MCF 10A (cell line): ENCODE results near the gene MORN1. TPM values are rescaled to one million over a fixed set of nuclear protein-coding genes. Genes with fewer than 3 reads are reported as not detected.

Experiments used
- BruUV-seq: library from RNA; stranded (reverse); fragments of 400-500 nt; replicated peaks from 2 replicates; lab custom pipeline; 2021; lab: Mats Ljungman, UMichigan
- CTCF ChIA-PET: fragments of 300-600 bp; sonication (Branson Sonifier 250); formaldehyde crosslinking; extraction: SDS; loops from one replicate; lab custom pipeline; 2021; ENCODE audit warnings: antibody characterized with exemption, inconsistent platforms; lab: Yijun Ruan, JAX
- POLR2A ChIA-PET: fragments of 300-600, 350-650 bp; sonication (Branson Sonifier 250); formaldehyde crosslinking; extraction: SDS; loops from one replicate; lab custom pipeline; 2020; ENCODE audit warnings: antibody characterized with exemption, inconsistent platforms; lab: Yijun Ruan, JAX
- DNase-seq: peaks from one replicate; pipeline ENCODE4 v3.0.0-alpha.2; 2018; ENCODE audit not compliant: unreplicated experiment
- H3K27ac Mint-ChIP-seq: one replicate; pipeline ENCODE4 v1.8.0; 2022; ENCODE audit warnings: mild to moderate bottlenecking, low read depth, mixed read lengths; ENCODE audit not compliant: unreplicated experiment
- H3K27me3 Mint-ChIP-seq: one replicate; pipeline ENCODE4 v1.8.0; 2022; ENCODE audit warnings: mixed read lengths; ENCODE audit not compliant: insufficient read depth, unreplicated experiment
- H3K36me3 Mint-ChIP-seq: one replicate; pipeline ENCODE4 v1.8.0; 2022; ENCODE audit warnings: mild to moderate bottlenecking, moderate library complexity, mixed read lengths; ENCODE audit not compliant: insufficient read depth, unreplicated experiment
- H3K4me1 Mint-ChIP-seq: one replicate; pipeline ENCODE4 v1.8.0; 2022; ENCODE audit warnings: mixed read lengths; ENCODE audit not compliant: insufficient read depth, unreplicated experiment
- H3K4me3 Mint-ChIP-seq: one replicate; pipeline ENCODE4 v1.8.0; 2022; ENCODE audit warnings: mild to moderate bottlenecking, moderate library complexity, mixed read lengths; ENCODE audit not compliant: unreplicated experiment
- H3K9me3 Mint-ChIP-seq: one replicate; pipeline ENCODE4 v1.8.0; 2022; ENCODE audit warnings: mixed read lengths; ENCODE audit not compliant: unreplicated experiment
- intact Hi-C: fragments of 100-400 bp; cut with micrococcal nuclease; formaldehyde crosslinking; loops from 2 replicates; pipeline ENCODE4 v1.14.1; 2022
- total RNA-seq: library from RNA; stranded (reverse); gene quantifications from 2 replicates; pipeline ENCODE4 v1.2.3, GENCODE V29; 2022
- TF ChIP-seq, protein P1 (sequence below): fragments of 200-600 bp; IDR thresholded peaks from one replicate; pipeline ENCODE4 v1.8.0; 2022; ENCODE audit warnings: antibody characterized with exemption, mild to moderate bottlenecking; ENCODE audit not compliant: unreplicated experiment

MORN1 gene
- total RNA-seq, 1 experiment from 2014 or later = 19.4 TPM

DNA sequence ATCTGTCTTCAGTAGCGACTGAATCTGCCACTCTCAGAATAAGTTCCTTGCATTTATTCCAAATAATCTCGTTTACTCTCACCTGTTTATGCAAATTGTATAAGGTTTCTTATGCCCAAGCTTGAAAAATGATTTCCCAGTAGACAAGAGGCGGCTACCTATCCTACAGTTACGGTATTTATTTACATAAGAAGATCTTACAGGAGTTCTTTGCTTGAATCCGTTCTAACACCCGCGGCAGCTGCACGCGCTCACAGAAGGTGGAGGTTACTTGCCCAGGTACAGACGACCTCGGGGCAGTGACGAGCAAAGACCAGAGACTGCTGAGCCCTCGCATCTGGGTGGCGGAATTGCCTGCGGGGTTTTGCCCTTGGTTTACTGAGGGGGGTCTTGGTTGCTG is 83.4 kb downstream of the MORN1 start:
- DNase-seq = no peak
- Mint-ChIP-seq H3K4me3 (no peak overlapping the region), H3K4me1 (no peaks in the 10 kb centered on the region), H3K36me3 (peaks cover 52% of the 10 kb centered on the region), H3K27ac (no peak overlapping the region), H3K9me3 (no peaks in the 10 kb centered on the region), H3K27me3 (no peaks in the 10 kb centered on the region)
- intact Hi-C loops = no loop called here
- POLR2A ChIA-PET = no interaction called here
- TF ChIP-seq, protein P1, sequence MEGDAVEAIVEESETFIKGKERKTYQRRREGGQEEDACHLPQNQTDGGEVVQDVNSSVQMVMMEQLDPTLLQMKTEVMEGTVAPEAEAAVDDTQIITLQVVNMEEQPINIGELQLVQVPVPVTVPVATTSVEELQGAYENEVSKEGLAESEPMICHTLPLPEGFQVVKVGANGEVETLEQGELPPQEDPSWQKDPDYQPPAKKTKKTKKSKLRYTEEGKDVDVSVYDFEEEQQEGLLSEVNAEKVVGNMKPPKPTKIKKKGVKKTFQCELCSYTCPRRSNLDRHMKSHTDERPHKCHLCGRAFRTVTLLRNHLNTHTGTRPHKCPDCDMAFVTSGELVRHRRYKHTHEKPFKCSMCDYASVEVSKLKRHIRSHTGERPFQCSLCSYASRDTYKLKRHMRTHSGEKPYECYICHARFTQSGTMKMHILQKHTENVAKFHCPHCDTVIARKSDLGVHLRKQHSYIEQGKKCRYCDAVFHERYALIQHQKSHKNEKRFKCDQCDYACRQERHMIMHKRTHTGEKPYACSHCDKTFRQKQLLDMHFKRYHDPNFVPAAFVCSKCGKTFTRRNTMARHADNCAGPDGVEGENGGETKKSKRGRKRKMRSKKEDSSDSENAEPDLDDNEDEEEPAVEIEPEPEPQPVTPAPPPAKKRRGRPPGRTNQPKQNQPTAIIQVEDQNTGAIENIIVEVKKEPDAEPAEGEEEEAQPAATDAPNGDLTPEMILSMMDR = no peak
- BruUV-seq = TSS peak; percentile 40
- CTCF ChIA-PET = no interaction called here

DNA sequence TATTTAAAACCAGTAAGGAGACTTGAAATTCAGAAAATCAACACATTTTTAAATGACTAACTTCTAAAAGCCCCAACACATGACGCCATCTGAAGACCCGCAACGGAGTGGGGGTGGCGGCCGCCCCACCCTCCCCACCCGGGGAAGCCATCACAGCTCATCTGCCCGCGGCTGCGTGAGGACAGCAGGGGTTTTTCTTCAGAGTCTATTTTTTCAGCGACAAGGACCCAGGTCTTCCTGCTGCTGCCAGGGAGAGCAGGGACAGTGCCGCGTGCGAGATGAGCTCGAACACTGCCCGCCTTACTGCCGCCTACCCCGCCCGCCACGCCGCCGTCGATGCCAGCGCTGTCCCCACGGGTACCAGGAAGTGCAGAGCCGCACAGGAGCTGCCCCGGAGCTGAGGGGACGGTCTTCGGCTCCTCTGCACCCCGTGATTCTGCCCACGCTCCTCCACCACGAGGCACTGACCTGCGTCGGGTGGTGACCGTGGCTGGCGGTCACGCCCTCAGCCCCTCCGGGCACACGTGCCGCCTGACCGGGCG is 84.2 kb downstream of the MORN1 start:
- no TSS peak for BruUV-seq
- Mint-ChIP-seq H3K36me3 (peaks cover 52% of the 10 kb centered on the region), H3K4me3 (no peak overlapping the region), H3K9me3 (no peaks in the 10 kb centered on the region), H3K4me1 (no peaks in the 10 kb centered on the region), H3K27ac (no peak overlapping the region), H3K27me3 (no peaks in the 10 kb centered on the region)
- ChIA-PET CTCF (interaction anchor here (0.6 to 1.2 kb wide), 2 partner anchors 41 to 112 kb away, joined by 3 read pairs; partner anchors contain the start of gene FAAP20), POLR2A (no interaction called here)
- TF ChIP-seq, protein P1 = no peak
- DNase-seq = no peak
- intact Hi-C loops = no loop called here

DNA sequence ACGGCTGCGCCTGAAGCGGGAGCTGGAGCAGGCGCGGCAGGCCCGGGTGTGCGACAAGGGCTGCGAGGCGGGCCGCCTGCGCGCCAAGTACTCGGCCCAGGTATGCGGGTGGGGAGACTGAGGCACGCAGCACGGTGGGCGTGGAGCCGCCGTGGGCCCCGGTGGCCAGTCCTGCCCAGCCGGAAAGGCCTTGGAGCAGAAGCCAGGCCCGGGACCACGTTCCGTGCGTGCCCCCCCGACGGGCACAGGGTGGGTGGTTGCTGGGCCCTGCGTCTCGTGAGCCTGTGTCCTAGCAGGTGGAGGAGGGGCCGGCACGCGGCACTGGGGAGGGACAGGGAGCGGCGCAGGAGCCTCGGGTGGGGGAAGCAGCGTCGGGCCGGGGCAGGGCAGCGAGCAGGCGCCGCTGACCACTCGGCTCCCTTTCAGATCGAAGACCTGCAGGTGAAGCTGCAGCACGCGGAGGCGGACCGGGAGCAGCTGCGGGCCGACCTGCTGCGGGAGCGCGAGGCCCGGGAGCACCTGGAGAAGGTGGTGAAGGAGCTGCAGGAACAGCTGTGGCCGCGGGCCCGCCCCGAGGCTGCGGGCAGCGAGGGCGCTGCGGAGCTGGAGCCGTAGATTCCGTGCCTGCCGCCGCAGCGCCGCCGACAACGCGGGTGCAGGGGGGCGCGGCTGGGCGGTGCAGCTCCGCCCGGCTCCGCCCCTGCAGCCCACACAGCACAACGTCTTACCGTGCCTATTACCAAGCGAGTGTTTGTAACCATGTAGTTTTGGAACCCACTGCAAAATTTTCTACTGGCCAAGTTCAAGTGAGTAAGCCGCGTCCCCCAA is 85.0 kb downstream of the MORN1 start:
- TF ChIP-seq, protein P1 = no peak
- intact Hi-C loops = no loop called here
- no peaks in the 10 kb centered on the region for H3K9me3 Mint-ChIP-seq

DNA sequence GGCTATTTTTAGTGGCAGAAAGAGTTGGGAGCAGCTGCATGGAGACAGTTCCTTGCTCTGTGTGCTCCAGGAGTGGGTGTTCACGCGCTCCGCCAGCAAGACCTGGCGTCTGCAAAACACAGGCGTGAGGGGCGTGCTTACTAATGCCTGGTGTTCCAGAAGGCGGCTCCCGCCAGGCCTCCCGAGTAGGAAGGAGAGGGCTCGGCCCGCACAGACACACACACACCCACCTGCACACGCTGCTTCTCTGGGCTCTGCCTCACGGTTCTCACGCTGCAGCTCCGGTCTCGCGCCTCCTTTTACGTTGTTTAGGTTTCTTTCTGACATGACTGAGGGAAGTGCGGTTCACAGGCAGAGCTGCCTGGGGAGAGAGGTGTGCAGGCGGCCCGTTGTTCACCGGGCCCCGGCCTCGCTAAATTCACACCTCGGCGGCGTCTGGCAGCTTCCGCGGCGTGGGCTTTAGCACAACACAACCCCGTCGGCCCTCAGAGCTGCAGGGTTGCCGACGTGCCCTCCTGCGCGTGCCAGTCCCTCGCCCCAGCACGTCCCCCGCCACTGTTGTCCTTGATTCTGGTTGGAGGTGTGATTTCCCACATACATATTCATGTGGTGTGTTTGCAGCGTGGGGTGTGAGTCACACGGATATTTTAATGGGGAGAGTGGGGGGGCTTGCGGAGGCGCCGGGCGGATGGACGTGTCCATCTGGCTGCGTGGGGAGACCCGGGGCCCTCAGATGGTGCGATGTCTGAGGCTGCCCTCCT is 86.3 kb downstream of the MORN1 start:
- Mint-ChIP-seq H3K36me3 (peaks cover 52% of the 10 kb centered on the region), H3K4me3 (no peak overlapping the region), H3K27me3 (no peaks in the 10 kb centered on the region), H3K27ac (no peak overlapping the region), H3K9me3 (no peaks in the 10 kb centered on the region), H3K4me1 (no peaks in the 10 kb centered on the region)
- BruUV-seq = no TSS peak
- CTCF ChIA-PET = interaction anchor here (0.6 kb wide), 1 partner anchor 131 kb away, joined by 3 read pairs; no protein-coding TSS in a partner anchor
- intact Hi-C loops = no loop called here
- POLR2A ChIA-PET = no interaction called here
- no peak for DNase-seq
- TF ChIP-seq, protein P1 = no peak

More for the DNA sequence above, 85.0 kb downstream of the MORN1 start:
- POLR2A ChIA-PET = no interaction called here
- Mint-ChIP-seq H3K27ac (no peak overlapping the region), H3K36me3 (peaks cover 52% of the 10 kb centered on the region), H3K4me3 (no peak overlapping the region), H3K27me3 (no peaks in the 10 kb centered on the region), H3K4me1 (no peaks in the 10 kb centered on the region)
- BruUV-seq = no TSS peak
- CTCF ChIA-PET = interaction anchor here (0.6 to 1.2 kb wide), 2 partner anchors 40 to 111 kb away, joined by 3 read pairs; partner anchors contain the start of gene FAAP20
- DNase-seq = no peak
